GM12878 (cell line): Measurements from ENCODE around the gene TNK2. TPM values are rescaled to one million over a fixed set of nuclear protein-coding genes. Genes with fewer than 3 reads are reported as not detected.

Source experiments
- ATAC-seq: fragments of 200-7000 bp; cut with Tn5 transposase; 3 replicates; pipeline ENCODE4 v1.9.1; 2020; ENCODE audit warnings: mild to moderate bottlenecking, moderate library complexity
- BruUV-seq: library from RNA; stranded (reverse); fragments of 400-500 nt; replicated peaks from 2 replicates; lab custom pipeline; 2021; lab: Mats Ljungman, UMichigan
- CTCF ChIA-PET: fragments of 300-600 bp; sonication (Branson Sonifier 250); formaldehyde crosslinking; extraction: SDS; loops from one replicate; lab custom pipeline; 2021; ENCODE audit warnings: inconsistent platforms; lab: Yijun Ruan, JAX
- POLR2A ChIA-PET: fragments of 350-600 bp; formaldehyde crosslinking; extraction: SDS; loops from one replicate; lab custom pipeline; 2021; ENCODE audit warnings: inconsistent platforms; lab: Charles Lee
- RAD21 ChIA-PET: fragments of 300-600 bp; sonication (Branson Sonifier 250); formaldehyde crosslinking; loops from one replicate; lab custom pipeline; 2023; ENCODE audit warnings: antibody characterized with exemption; ENCODE audit not compliant: unreplicated experiment; lab: Charles Lee
- SMC1A ChIA-PET: fragments of 300-600 bp; sonication (Branson Sonifier 250); formaldehyde crosslinking; loops from one replicate; lab custom pipeline; 2023; ENCODE audit not compliant: unreplicated experiment, uncharacterized antibody; lab: Charles Lee
- DNase-seq: peaks from one replicate; pipeline ENCODE4 v3.0.0-alpha.2; 2011; ENCODE audit warnings: low read depth, low spot score
- FAIRE-seq: peaks from 3 replicates; lab custom pipeline; 2011; peaks lifted over from hg19 to GRCh38; lab: Jason Lieb, UNC
- H2AFZ ChIP-seq: 2 replicates; pipeline ENCODE4 v1.6.0; 2011; ENCODE audit warnings: low read depth, low read length, control low read depth; ENCODE audit not compliant: control insufficient read depth
- H3K27ac ChIP-seq: 2 replicates; pipeline ENCODE4 v1.5.1; 2011; ENCODE audit warnings: control low read depth; ENCODE audit not compliant: control insufficient read depth, insufficient read depth
- H3K27me3 ChIP-seq, 2 experiments: replicated peaks in 1 of 2; 2 replicates each; pipeline versions ENCODE4 v1.6.0 to v1.6.1; 2011; ENCODE audit warnings: low read length in 1 of 2; ENCODE audit not compliant: control insufficient read depth in 2 of 2, insufficient read depth in 2 of 2
- H3K36me3 ChIP-seq, 2 experiments: 2 replicates each; pipeline ENCODE4 v1.5.1; 2011; ENCODE audit warnings: low read length in 1 of 2; ENCODE audit not compliant: control insufficient read depth in 2 of 2, insufficient read depth in 2 of 2
- H3K4me1 ChIP-seq: 2 replicates; pipeline ENCODE4 v1.6.1; 2011; ENCODE audit warnings: mild to moderate bottlenecking, low read length, moderate library complexity, mixed read lengths; ENCODE audit not compliant: control insufficient read depth, insufficient read depth
- H3K4me2 ChIP-seq: 2 replicates; pipeline ENCODE4 v1.6.0; 2011; ENCODE audit warnings: control low read depth; ENCODE audit not compliant: control insufficient read depth, insufficient read depth
- H3K4me3 ChIP-seq: fragments of 200-600 bp; sonication (generic); 2 replicates; pipeline ENCODE4 v1.5.1; 2016
- H3K79me2 ChIP-seq: 2 replicates; pipeline ENCODE4 v1.6.0; 2011; ENCODE audit warnings: low read length; ENCODE audit not compliant: control insufficient read depth, insufficient read depth
- H3K9ac ChIP-seq: 2 replicates; pipeline ENCODE4 v1.8.0; 2011; ENCODE audit warnings: low read length, control low read depth, mixed read lengths; ENCODE audit not compliant: control insufficient read depth, insufficient read depth
- H3K9me3 ChIP-seq: replicated peaks from 3 replicates; pipeline ENCODE4 v1.5.1; 2011; ENCODE audit warnings: mild to moderate bottlenecking, low read length; ENCODE audit not compliant: control insufficient read depth, insufficient read depth
- H4K20me1 ChIP-seq: 2 replicates; pipeline ENCODE4 v1.6.0; 2011; ENCODE audit not compliant: control insufficient read depth, insufficient read depth
- EED ChIP-seq: sonication (generic); IDR thresholded peaks from 2 replicates; pipeline ENCODE4 v1.6.1; 2016; ENCODE audit warnings: antibody characterized with exemption, low read depth
- HCFC1 ChIP-seq: fragments of 150-350 bp; IDR thresholded peaks from 2 replicates; pipeline ENCODE4 v1.6.1; 2014; ENCODE audit warnings: low read length
- MEF2B ChIP-seq: fragments of 450-650 bp; IDR thresholded peaks from 2 replicates; pipeline ENCODE4 v1.6.1; 2018; ENCODE audit warnings: mild to moderate bottlenecking, moderate library complexity; ENCODE audit not compliant: partially characterized antibody, poor library complexity, severe bottlenecking
- NFYA ChIP-seq: IDR thresholded peaks from 2 replicates; pipeline ENCODE4 v1.6.1; 2011; ENCODE audit warnings: low read depth, mild to moderate bottlenecking, low read length, improper control_type of control experiment, borderline replicate concordance
- SIX5 ChIP-seq: IDR thresholded peaks from 2 replicates; pipeline ENCODE4 v1.6.1; 2011; ENCODE audit warnings: mild to moderate bottlenecking, low read depth, low read length, moderate library complexity; ENCODE audit not compliant: severe bottlenecking
- SMAD1 ChIP-seq: fragments of 450-650 bp; IDR thresholded peaks from 2 replicates; pipeline ENCODE4 v1.6.1; 2018; ENCODE audit warnings: mild to moderate bottlenecking, low read depth; ENCODE audit not compliant: partially characterized antibody
- TBL1XR1 ChIP-seq: IDR thresholded peaks from 2 replicates; pipeline ENCODE4 v1.6.1; 2012; ENCODE audit warnings: low read depth, low read length, improper control_type of control experiment
- ZNF274 ChIP-seq: IDR thresholded peaks from one replicate; pipeline ENCODE4 v1.8.0; 2011; ENCODE audit not compliant: insufficient read length, insufficient read depth
- ZNF384 ChIP-seq: IDR thresholded peaks from 2 replicates; pipeline ENCODE4 v1.6.1; 2012; ENCODE audit warnings: low read depth, mild to moderate bottlenecking, low read length, improper control_type of control experiment, borderline replicate concordance
- ZSCAN29 ChIP-seq: fragments of 450-650 bp; IDR thresholded peaks from 2 replicates; pipeline ENCODE4 v1.6.1; 2017; ENCODE audit warnings: mild to moderate bottlenecking, moderate library complexity
- WGBS: methylation state at CpG from one replicate; pipeline ENCODE4 v1.1.6; 2016; ENCODE audit warnings: low lambda C conversion rate; ENCODE audit not compliant: insufficient replicate concordance, insufficient coverage; ENCODE audit errors: missing lambda C conversion rate; 5-methylcytosine and 5-hydroxymethylcytosine counted together
- in situ Hi-C: fragments of 300-500 bp; cut with MboI; formaldehyde crosslinking; loops from 9 replicates; pipeline ENCODE4 v1.14.3; 2018; ENCODE audit warnings: mixed read lengths
- intact Hi-C: fragments of 100-400 bp; cut with micrococcal nuclease; formaldehyde crosslinking; loops from one replicate; pipeline ENCODE4 v1.14.2; 2022; ENCODE audit not compliant: unreplicated experiment
- polyA plus RNA-seq, 11 experiments: library from polyadenylated mRNA; depleted of rRNA in 4 of 11; unstranded in 6 of 11; stranded (reverse) in 5 of 11; fragments of >200 nt; fragmentation: Nextera tagmentation in 4 of 11; fragmentation: Illumina TruSeq in 1 of 11; extraction: Ambion mirVana in 4 of 11; extraction: Trizol in 1 of 11; gene quantifications; 1 replicate in 1 of 11; 2 replicates in 10 of 11; pipeline versions ENCODE4 v1.2.1 to v1.2.3, GENCODE V29; 2011 to 2016; ENCODE audit warnings: inconsistent platforms in 2 of 11, missing spikeins in 2 of 11, low read depth in 1 of 11
- total RNA-seq, 4 experiments: library from RNA; depleted of rRNA in 3 of 4; stranded (reverse); fragments of >200 nt in 3 of 4; fragmentation: Illumina TruSeq in 1 of 4; extraction: Trizol in 1 of 4; gene quantifications; 2 replicates each; pipeline versions ENCODE4 v1.2.1 to v1.2.3, GENCODE V29; 2013 to 2021
- TF ChIP-seq, protein P1 (sequence below): IDR thresholded peaks from 2 replicates; pipeline ENCODE4 v1.6.1; 2012; ENCODE audit warnings: low read depth, low read length, improper control_type of control experiment
- TF ChIP-seq, protein P2 (sequence below): fragments of 450-650 bp; IDR thresholded peaks from 2 replicates; pipeline ENCODE4 v1.6.1; 2018; ENCODE audit warnings: mild to moderate bottlenecking, low read depth, moderate library complexity; ENCODE audit not compliant: partially characterized antibody
- TF ChIP-seq, protein P3 (sequence below): fragments of 450-650 bp; IDR thresholded peaks from 2 replicates; pipeline ENCODE4 v1.6.1; 2017; ENCODE audit warnings: mild to moderate bottlenecking, low read depth, inconsistent platforms; ENCODE audit not compliant: poor library complexity, severe bottlenecking
- TF ChIP-seq, protein P4 (sequence below): fragments of 450-650 bp; IDR thresholded peaks from 2 replicates; pipeline ENCODE4 v1.6.1; 2017; ENCODE audit warnings: borderline replicate concordance

The TNK2 gene
- total and polyA plus RNA-seq, 10 of the 15 experiments (the other 5 are each of a cell fraction or from before 2014, with no cell fraction given), result 0.13 to 47.8 (median 10.8) TPM

DNA sequence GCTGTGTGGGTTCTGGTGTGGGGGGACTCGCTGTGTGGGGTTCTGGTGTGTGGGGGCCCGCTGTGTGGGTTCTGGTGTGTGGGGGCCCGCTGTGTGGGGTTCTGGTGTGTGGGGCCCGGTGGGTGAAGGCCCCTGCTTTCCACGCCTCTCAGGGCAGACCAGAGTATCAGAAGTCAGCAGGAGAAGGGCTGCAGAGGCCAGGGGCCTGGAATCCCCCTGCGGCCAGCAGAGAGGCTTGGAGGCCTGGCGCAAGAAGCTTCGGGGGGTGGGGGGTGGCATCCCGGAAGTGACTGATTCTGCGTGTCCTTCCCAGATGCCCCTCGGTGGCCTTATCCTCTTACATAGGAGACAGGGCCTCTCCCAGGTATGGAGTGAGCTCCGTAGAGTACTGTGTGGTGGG is 37.4 kb downstream of the TNK2 start:
- ChIA-PET SMC1A (no interaction called here), POLR2A (no interaction called here), RAD21 (no interaction called here), CTCF (interaction anchor here (1.0 kb wide), 1 partner anchor 42 kb away, joined by 3 read pairs; no protein-coding TSS in a partner anchor)
- no peak for ATAC-seq
- Histone ChIP-seq H3K4me1 (no peaks in the 10 kb centered on the region), H3K4me3 (no peak overlapping the region), H3K36me3 (peaks cover 0 to 17% of the 10 kb centered on the region in 2 experiments; a peak in 3 of 4 replicates), H3K9ac (no peak overlapping the region), H3K4me2 (no peak overlapping the region), H3K79me2 (no peaks in the 10 kb centered on the region), H3K9me3 (no peaks in the 10 kb centered on the region), H3K27me3 (no peaks in the 10 kb centered on the region), H3K27ac (no peak overlapping the region), H4K20me1 (no peaks in the 10 kb centered on the region), H2AFZ (no peak overlapping the region)
- no peak for FAIRE-seq
- no peak for DNase-seq
- BruUV-seq, result no TSS peak
- intact Hi-C loops, result no loop called here
- TF ChIP-seq, protein P1, sequence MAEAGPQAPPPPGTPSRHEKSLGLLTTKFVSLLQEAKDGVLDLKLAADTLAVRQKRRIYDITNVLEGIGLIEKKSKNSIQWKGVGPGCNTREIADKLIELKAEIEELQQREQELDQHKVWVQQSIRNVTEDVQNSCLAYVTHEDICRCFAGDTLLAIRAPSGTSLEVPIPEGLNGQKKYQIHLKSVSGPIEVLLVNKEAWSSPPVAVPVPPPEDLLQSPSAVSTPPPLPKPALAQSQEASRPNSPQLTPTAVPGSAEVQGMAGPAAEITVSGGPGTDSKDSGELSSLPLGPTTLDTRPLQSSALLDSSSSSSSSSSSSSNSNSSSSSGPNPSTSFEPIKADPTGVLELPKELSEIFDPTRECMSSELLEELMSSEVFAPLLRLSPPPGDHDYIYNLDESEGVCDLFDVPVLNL, result no peak
- TF ChIP-seq NFYA (no peak), SMAD1 (no peak), ZNF274 (no peak), MEF2B (no peak), ZNF384 (no peak), EED (no peak), SIX5 (no peak), ZSCAN29 (no peak), HCFC1 (no peak), TBL1XR1 (no peak)
- TF ChIP-seq, protein P2, sequence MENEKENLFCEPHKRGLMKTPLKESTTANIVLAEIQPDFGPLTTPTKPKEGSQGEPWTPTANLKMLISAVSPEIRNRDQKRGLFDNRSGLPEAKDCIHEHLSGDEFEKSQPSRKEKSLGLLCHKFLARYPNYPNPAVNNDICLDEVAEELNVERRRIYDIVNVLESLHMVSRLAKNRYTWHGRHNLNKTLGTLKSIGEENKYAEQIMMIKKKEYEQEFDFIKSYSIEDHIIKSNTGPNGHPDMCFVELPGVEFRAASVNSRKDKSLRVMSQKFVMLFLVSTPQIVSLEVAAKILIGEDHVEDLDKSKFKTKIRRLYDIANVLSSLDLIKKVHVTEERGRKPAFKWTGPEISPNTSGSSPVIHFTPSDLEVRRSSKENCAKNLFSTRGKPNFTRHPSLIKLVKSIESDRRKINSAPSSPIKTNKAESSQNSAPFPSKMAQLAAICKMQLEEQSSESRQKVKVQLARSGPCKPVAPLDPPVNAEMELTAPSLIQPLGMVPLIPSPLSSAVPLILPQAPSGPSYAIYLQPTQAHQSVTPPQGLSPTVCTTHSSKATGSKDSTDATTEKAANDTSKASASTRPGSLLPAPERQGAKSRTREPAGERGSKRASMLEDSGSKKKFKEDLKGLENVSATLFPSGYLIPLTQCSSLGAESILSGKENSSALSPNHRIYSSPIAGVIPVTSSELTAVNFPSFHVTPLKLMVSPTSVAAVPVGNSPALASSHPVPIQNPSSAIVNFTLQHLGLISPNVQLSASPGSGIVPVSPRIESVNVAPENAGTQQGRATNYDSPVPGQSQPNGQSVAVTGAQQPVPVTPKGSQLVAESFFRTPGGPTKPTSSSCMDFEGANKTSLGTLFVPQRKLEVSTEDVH, result no peak
- TF ChIP-seq, protein P3, sequence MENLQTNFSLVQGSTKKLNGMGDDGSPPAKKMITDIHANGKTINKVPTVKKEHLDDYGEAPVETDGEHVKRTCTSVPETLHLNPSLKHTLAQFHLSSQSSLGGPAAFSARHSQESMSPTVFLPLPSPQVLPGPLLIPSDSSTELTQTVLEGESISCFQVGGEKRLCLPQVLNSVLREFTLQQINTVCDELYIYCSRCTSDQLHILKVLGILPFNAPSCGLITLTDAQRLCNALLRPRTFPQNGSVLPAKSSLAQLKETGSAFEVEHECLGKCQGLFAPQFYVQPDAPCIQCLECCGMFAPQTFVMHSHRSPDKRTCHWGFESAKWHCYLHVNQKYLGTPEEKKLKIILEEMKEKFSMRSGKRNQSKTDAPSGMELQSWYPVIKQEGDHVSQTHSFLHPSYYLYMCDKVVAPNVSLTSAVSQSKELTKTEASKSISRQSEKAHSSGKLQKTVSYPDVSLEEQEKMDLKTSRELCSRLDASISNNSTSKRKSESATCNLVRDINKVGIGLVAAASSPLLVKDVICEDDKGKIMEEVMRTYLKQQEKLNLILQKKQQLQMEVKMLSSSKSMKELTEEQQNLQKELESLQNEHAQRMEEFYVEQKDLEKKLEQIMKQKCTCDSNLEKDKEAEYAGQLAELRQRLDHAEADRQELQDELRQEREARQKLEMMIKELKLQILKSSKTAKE, result no peak
- TF ChIP-seq, protein P4, sequence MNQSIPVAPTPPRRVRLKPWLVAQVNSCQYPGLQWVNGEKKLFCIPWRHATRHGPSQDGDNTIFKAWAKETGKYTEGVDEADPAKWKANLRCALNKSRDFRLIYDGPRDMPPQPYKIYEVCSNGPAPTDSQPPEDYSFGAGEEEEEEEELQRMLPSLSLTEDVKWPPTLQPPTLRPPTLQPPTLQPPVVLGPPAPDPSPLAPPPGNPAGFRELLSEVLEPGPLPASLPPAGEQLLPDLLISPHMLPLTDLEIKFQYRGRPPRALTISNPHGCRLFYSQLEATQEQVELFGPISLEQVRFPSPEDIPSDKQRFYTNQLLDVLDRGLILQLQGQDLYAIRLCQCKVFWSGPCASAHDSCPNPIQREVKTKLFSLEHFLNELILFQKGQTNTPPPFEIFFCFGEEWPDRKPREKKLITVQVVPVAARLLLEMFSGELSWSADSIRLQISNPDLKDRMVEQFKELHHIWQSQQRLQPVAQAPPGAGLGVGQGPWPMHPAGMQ, result no peak
- WGBS, result 97% methylated on average over 12 of the region's 12 CpGs
- in situ Hi-C loops, result no loop called here
